H1 (cell line): ENCODE results near the gene PRCD. TPM values are rescaled to one million over a fixed set of nuclear protein-coding genes. Genes with fewer than 3 reads are reported as not detected.
A peak's percentile ranks its signal among the peaks of the same experiment; 100 is the strongest.

Source experiments
- CTCF ChIA-PET: fragments of 300-600 bp; sonication (Branson Sonifier 250); formaldehyde crosslinking; loops from one replicate; lab custom pipeline; 2021; ENCODE audit not compliant: partially characterized antibody; lab: Charles Lee
- POLR2A ChIA-PET: fragments of 300-600 bp; sonication (Branson Sonifier 250); formaldehyde crosslinking; loops from one replicate; lab custom pipeline; 2021; ENCODE audit warnings: inconsistent platforms; ENCODE audit not compliant: partially characterized antibody; lab: Charles Lee
- DNase-seq, 2 experiments: peaks; one replicate each; pipeline versions ENCODE4 v3.0.0 to v3.0.0-alpha.2; 2010 to 2022; ENCODE audit warnings: low spot score in 2 of 2, low read depth in 1 of 2, mixed read lengths in 1 of 2
- FAIRE-seq: peaks from 2 replicates; lab custom pipeline; 2011; peaks lifted over from hg19 to GRCh38; lab: Jason Lieb, UNC
- H2AFZ ChIP-seq: 2 replicates; pipeline ENCODE4 v1.8.1; 2012; ENCODE audit warnings: low read length, inconsistent platforms
- H2AK5ac ChIP-seq: 2 replicates; pipeline ENCODE4 v1.6.1; 2013; ENCODE audit warnings: low read depth, low read length
- H2BK120ac ChIP-seq: replicated peaks from 2 replicates; pipeline ENCODE3; 2013; ENCODE audit warnings: low read depth, low read length, inconsistent platforms
- H2BK12ac ChIP-seq: 2 replicates; pipeline ENCODE4 v1.6.1; 2013; ENCODE audit warnings: low read depth, low read length
- H2BK15ac ChIP-seq: 2 replicates; pipeline ENCODE4 v1.6.1; 2013; ENCODE audit warnings: low read length
- H2BK20ac ChIP-seq: 2 replicates; pipeline ENCODE4 v1.6.1; 2013; ENCODE audit warnings: low read length
- H2BK5ac ChIP-seq: 2 replicates; pipeline ENCODE4 v1.6.1; 2013; ENCODE audit warnings: low read depth, low read length
- H3K14ac ChIP-seq: 2 replicates; pipeline ENCODE4 v1.6.1; 2013; ENCODE audit warnings: inconsistent platforms; ENCODE audit not compliant: insufficient read length
- H3K18ac ChIP-seq: 2 replicates; pipeline ENCODE4 v1.6.1; 2013; ENCODE audit warnings: low read length; ENCODE audit errors: extremely low read depth
- H3K23ac ChIP-seq: 2 replicates; pipeline ENCODE4 v1.6.1; 2013; ENCODE audit warnings: inconsistent platforms; ENCODE audit not compliant: insufficient read length
- H3K23me2 ChIP-seq: 2 replicates; pipeline ENCODE4 v1.6.1; 2013; ENCODE audit warnings: low read depth, low read length
- H3K27ac ChIP-seq: 2 replicates; pipeline ENCODE4 v1.6.1; 2011; ENCODE audit warnings: low read depth, low read length, inconsistent platforms
- H3K27me3 ChIP-seq, 4 experiments: replicated peaks in 1 of 4; 1 replicate in 1 of 4; 2 replicates in 3 of 4; pipeline versions ENCODE4 v1.6.1 to v1.8.1; 2011 to 2013; ENCODE audit warnings: low read length in 3 of 4, mild to moderate bottlenecking in 3 of 4, inconsistent platforms in 2 of 4, mixed read lengths in 2 of 4, moderate library complexity in 1 of 4; ENCODE audit not compliant: control insufficient read depth in 3 of 4, insufficient read depth in 3 of 4; ENCODE audit errors: extremely low read depth in 1 of 4
- H3K36me3 ChIP-seq, 4 experiments: 2 replicates each; pipeline versions ENCODE4 v1.6.1 to v1.8.1; 2011 to 2013; ENCODE audit warnings: mild to moderate bottlenecking in 4 of 4, low read length in 3 of 4, moderate library complexity in 2 of 4, control low read depth in 1 of 4, inconsistent platforms in 1 of 4; ENCODE audit not compliant: insufficient read depth in 4 of 4, control insufficient read depth in 2 of 4
- H3K4ac ChIP-seq: replicated peaks from 2 replicates; pipeline ENCODE3; 2013; ENCODE audit warnings: low read length, low read depth, mixed read lengths, inconsistent platforms; ENCODE audit not compliant: insufficient read length
- H3K4me1 ChIP-seq, 4 experiments: replicated peaks in 1 of 4; 1 replicate in 1 of 4; 2 replicates in 3 of 4; pipeline versions ENCODE4 v1.6.1 to v1.8.1; 2011 to 2013; ENCODE audit warnings: low read length in 3 of 4, inconsistent platforms in 2 of 4, mixed read lengths in 1 of 4; ENCODE audit not compliant: insufficient read depth in 4 of 4, control insufficient read depth in 3 of 4
- H3K4me2 ChIP-seq, 2 experiments: 2 replicates each; pipeline versions ENCODE4 v1.6.1 to v1.8.1; 2011 to 2013; ENCODE audit warnings: low read depth in 2 of 2, low read length in 2 of 2, control low read depth in 1 of 2, inconsistent platforms in 1 of 2, mild to moderate bottlenecking in 1 of 2; ENCODE audit not compliant: insufficient read depth in 1 of 2
- H3K4me3 ChIP-seq, 4 experiments: fragments of 200-600, 300-600 bp in 1 of 4; sonication (generic), shearing (Covaris generic), sonication (Bioruptor Twin) in 1 of 4; 2 replicates each; pipeline versions ENCODE4 v1.5.1 to v1.8.1; 2011 to 2016; ENCODE audit warnings: low read length in 4 of 4, low read depth in 3 of 4, control low read depth in 2 of 4, inconsistent platforms in 2 of 4, mild to moderate bottlenecking in 2 of 4, mixed read lengths in 1 of 4, moderate library complexity in 1 of 4; ENCODE audit not compliant: insufficient read depth in 2 of 4; ENCODE audit errors: extremely low read depth in 1 of 4
- H3K56ac ChIP-seq: replicated peaks from 2 replicates; pipeline ENCODE3; 2013; ENCODE audit warnings: low read depth, mild to moderate bottlenecking, mixed read lengths, low read length, inconsistent platforms; ENCODE audit not compliant: insufficient read length
- H3K79me1 ChIP-seq: 2 replicates; pipeline ENCODE4 v1.6.1; 2013; ENCODE audit warnings: low read depth, low read length, control low read depth
- H3K79me2 ChIP-seq, 2 experiments: 2 replicates each; pipeline versions ENCODE4 v1.6.1 to v1.8.1; 2012 to 2013; ENCODE audit warnings: low read length in 2 of 2, mild to moderate bottlenecking in 2 of 2, inconsistent platforms in 1 of 2; ENCODE audit not compliant: insufficient read depth in 2 of 2, control insufficient read depth in 1 of 2
- H3K9ac ChIP-seq, 4 experiments: replicated peaks in 1 of 4; 1 replicate in 1 of 4; 2 replicates in 3 of 4; pipeline versions ENCODE4 v1.6.1 to v1.8.1; 2011 to 2013; ENCODE audit warnings: low read depth in 3 of 4, low read length in 3 of 4, control low read depth in 2 of 4, mild to moderate bottlenecking in 2 of 4, moderate library complexity in 2 of 4, inconsistent platforms in 1 of 4; ENCODE audit errors: extremely low read depth in 1 of 4
- H3K9me3 ChIP-seq, 2 experiments: 2 replicates each; pipeline versions ENCODE4 v1.6.1 to v1.8.1; 2012 to 2013; ENCODE audit warnings: mild to moderate bottlenecking in 2 of 2, moderate library complexity in 2 of 2, control low read depth in 1 of 2, inconsistent platforms in 1 of 2, low read depth in 1 of 2, low read length in 1 of 2, mixed read lengths in 1 of 2; ENCODE audit not compliant: insufficient read depth in 2 of 2
- H4K20me1 ChIP-seq, 2 experiments: replicated peaks in 1 of 2; 2 replicates each; pipeline versions ENCODE3 to v1.8.1; 2011 to 2013; ENCODE audit warnings: inconsistent platforms in 2 of 2, low read length in 2 of 2, mild to moderate bottlenecking in 1 of 2; ENCODE audit not compliant: insufficient read depth in 2 of 2, control insufficient read depth in 1 of 2
- H4K5ac ChIP-seq: 2 replicates; pipeline ENCODE4 v1.6.1; 2013; ENCODE audit warnings: low read length, low read depth, mixed read lengths, inconsistent platforms; ENCODE audit not compliant: insufficient read length
- H4K8ac ChIP-seq: 2 replicates; pipeline ENCODE4 v1.8.0; 2013; ENCODE audit warnings: mild to moderate bottlenecking, moderate library complexity, low read length, inconsistent platforms; ENCODE audit not compliant: insufficient read depth; ENCODE audit errors: extremely low read depth
- H4K91ac ChIP-seq: replicated peaks from 2 replicates; pipeline ENCODE3; 2013; ENCODE audit warnings: low read length, mixed read lengths, inconsistent platforms; ENCODE audit not compliant: insufficient read length
- BRCA1 ChIP-seq: IDR thresholded peaks from 2 replicates; pipeline ENCODE4 v1.6.1; 2012; ENCODE audit warnings: low read depth, low read length, improper control_type of control experiment
- CHD1 ChIP-seq: IDR thresholded peaks from 2 replicates; pipeline ENCODE4 v1.6.1; 2012; ENCODE audit warnings: low read depth, low read length, improper control_type of control experiment
- GABPA ChIP-seq: IDR thresholded peaks from 2 replicates; pipeline ENCODE4 v1.6.1; 2011; ENCODE audit warnings: mild to moderate bottlenecking, low read length, moderate library complexity, borderline replicate concordance; ENCODE audit not compliant: insufficient read depth
- MAFK ChIP-seq: IDR thresholded peaks from 2 replicates; pipeline ENCODE4 v1.6.1; 2012; ENCODE audit warnings: low read depth, mild to moderate bottlenecking, improper control_type of control experiment, low read length
- POLR2AphosphoS5 ChIP-seq: IDR thresholded peaks from 2 replicates; pipeline ENCODE4 v1.6.1; 2011; ENCODE audit warnings: low read depth, low read length
- POU5F1 ChIP-seq: IDR thresholded peaks from 2 replicates; pipeline ENCODE4 v1.6.1; 2011; ENCODE audit warnings: low read depth, mild to moderate bottlenecking, low read length, moderate library complexity
- RNF2 ChIP-seq: fragments of 200-900, 300-1000 bp; sonication (generic); IDR thresholded peaks from 2 replicates; pipeline ENCODE4 v1.7.1; 2016; ENCODE audit warnings: borderline replicate concordance, low read depth, mild to moderate bottlenecking, antibody characterized with exemption, low read length; ENCODE audit not compliant: poor library complexity, severe bottlenecking; ENCODE audit errors: missing control alignments
- SP4 ChIP-seq: IDR thresholded peaks from 2 replicates; pipeline ENCODE4 v1.6.1; 2012; ENCODE audit warnings: low read length, inconsistent platforms
- TAF7 ChIP-seq: optimal IDR thresholded peaks from 2 replicates; pipeline ENCODE3; 2011; ENCODE audit warnings: low read depth, mild to moderate bottlenecking, inconsistent platforms, low read length, moderate library complexity, borderline replicate concordance
- TCF12 ChIP-seq: IDR thresholded peaks from 2 replicates; pipeline ENCODE4 v1.6.1; 2011; ENCODE audit warnings: low read depth, mild to moderate bottlenecking, low read length
- TEAD4 ChIP-seq: IDR thresholded peaks from 2 replicates; pipeline ENCODE4 v1.6.1; 2012; ENCODE audit warnings: low read depth, low read length, inconsistent platforms, mixed read lengths
- WGBS, 2 experiments: shearing (Covaris generic) in 1 of 2; methylation state at CpG; one replicate each; pipeline versions ENCODE4 v1.1.6 to v1.1.7; 2013 to 2015; ENCODE audit warnings: low lambda C conversion rate in 2 of 2, mixed read lengths in 2 of 2, inconsistent platforms in 1 of 2, low coverage in 1 of 2, missing lambda C conversion rate in 1 of 2; ENCODE audit not compliant: insufficient replicate concordance in 2 of 2, insufficient coverage in 1 of 2, insufficient read length in 1 of 2; ENCODE audit errors: extremely low coverage in 1 of 2, missing lambda C conversion rate in 1 of 2; 5-methylcytosine and 5-hydroxymethylcytosine counted together
- polyA plus RNA-seq, 7 experiments: library from polyadenylated mRNA; depleted of rRNA in 3 of 7; stranded (reverse) in 5 of 7; unstranded in 2 of 7; fragments of >200 nt in 5 of 7; fragments of 200-250 nt in 2 of 7; gene quantifications; 1 replicate in 5 of 7; 2 replicates in 1 of 7; 4 replicates in 1 of 7; pipeline versions ENCODE4 v1.2.1 to v1.2.3, GENCODE V29; 2011 to 2013; ENCODE audit warnings: missing spikeins in 2 of 7, mixed read lengths in 2 of 7
- total RNA-seq: library from RNA; stranded (reverse); fragmentation: NEBNext Ultra II Directional; extraction: Animal tissue kit (Norgen Biotek cat#: 25700); gene quantifications from 2 replicates; pipeline ENCODE4 v1.2.1, GENCODE V29; 2021
- TF ChIP-seq, protein P1 (sequence below): IDR thresholded peaks from 2 replicates; pipeline ENCODE4 v1.6.1; 2012; ENCODE audit warnings: inconsistent platforms
- TF ChIP-seq, protein P2 (sequence below): IDR thresholded peaks from 2 replicates; pipeline ENCODE4 v1.6.1; 2011; ENCODE audit warnings: low read depth, mild to moderate bottlenecking, low read length; ENCODE audit not compliant: insufficient read depth

PRCD gene
- total and polyA plus RNA-seq, 2 of the 8 experiments (the other 6 are each of a cell fraction or from before 2014, with no cell fraction given), result 0.77 to 2.1 TPM

DNA sequence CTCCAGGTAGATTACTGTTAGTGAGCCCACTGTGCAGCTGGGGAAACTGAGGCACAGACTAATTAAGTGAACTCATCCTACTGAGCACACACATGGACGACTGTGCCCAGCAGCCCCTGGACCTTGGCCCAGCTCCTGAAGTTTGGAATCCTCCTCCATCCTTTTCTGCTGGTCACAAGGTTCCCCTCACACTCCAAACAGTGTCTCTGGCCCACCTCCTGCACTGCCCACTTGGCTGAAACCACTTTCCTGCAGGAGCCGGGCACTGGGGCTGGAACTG lies 42.2 kb upstream of the PRCD start:
- Histone ChIP-seq H3K23me2 (peaks cover 7% of the 10 kb centered on the region; the same call in 1 of the 2 replicates), H3K79me2 (peaks cover 0 to 6% of the 10 kb centered on the region in 2 experiments; a peak in 2 of 4 replicates), H3K18ac (no peak overlapping the region), H3K56ac (no peak overlapping the region), H2AK5ac (0 out of 2 replicates have a peak overlapping the region, but pooled peaks have one; percentile 48), H3K4ac (no peak overlapping the region), H3K4me3 (no peak overlapping the region), H2BK12ac (0 out of 2 replicates have a peak overlapping the region, but pooled peaks have one; percentile 27), H2BK15ac (peak overlapping the region; percentile 46; the same call in 1 of the 2 replicates), H4K20me1 (peaks cover 4 to 25% of the 10 kb centered on the region in 2 experiments), H2BK20ac (peak overlapping the region; percentile 61), H2AFZ (no peak overlapping the region), H3K36me3 (no peaks in the 10 kb centered on the region), H4K91ac (no peak overlapping the region), H3K79me1 (peaks cover 12% of the 10 kb centered on the region), H3K27ac (no peak overlapping the region), H3K9me3 (no peaks in the 10 kb centered on the region), H2BK120ac (no peak overlapping the region), H2BK5ac (no peak overlapping the region), H3K27me3 (no peaks in the 10 kb centered on the region), H3K4me1 (peaks cover 16 to 49% (median 41%) of the 10 kb centered on the region in 4 experiments), H3K14ac (no peak overlapping the region), H3K9ac (no peak overlapping the region), H4K8ac (peak overlapping the region; percentile 65; the same call in 1 of the 2 replicates), H3K23ac (no peak overlapping the region), H3K4me2 (0 out of 4 replicates have a peak overlapping the region, but pooled peaks of 1 of the 2 experiments have one; percentile 7), H4K5ac (no peak overlapping the region)
- WGBS, 2 experiments, result 90% methylated on average over 2 of the region's 2 CpGs; no CpG with 5 or more reads in 1 of the 2 experiments
- ChIA-PET POLR2A (interaction anchor here (1.2 kb wide), 1 partner anchor 10 kb away, joined by 3 read pairs; no protein-coding TSS in a partner anchor), CTCF (interaction anchor here (0.5 to 20.2 kb wide), 11 partner anchors 10 to 198 kb away, joined by 3 to 446 read pairs (median 3); partner anchors contain the start of gene AANAT)
- FAIRE-seq, result no peak
- no peak for DNase-seq
- TF ChIP-seq RNF2 (no peak), TEAD4 (no peak), MAFK (no peak), TCF12 (no peak), GABPA (no peak), POLR2AphosphoS5 (no peak), TAF7 (no peak), CHD1 (no peak), POU5F1 (no peak), BRCA1 (no peak), SP4 (no peak)
- TF ChIP-seq, protein P1, sequence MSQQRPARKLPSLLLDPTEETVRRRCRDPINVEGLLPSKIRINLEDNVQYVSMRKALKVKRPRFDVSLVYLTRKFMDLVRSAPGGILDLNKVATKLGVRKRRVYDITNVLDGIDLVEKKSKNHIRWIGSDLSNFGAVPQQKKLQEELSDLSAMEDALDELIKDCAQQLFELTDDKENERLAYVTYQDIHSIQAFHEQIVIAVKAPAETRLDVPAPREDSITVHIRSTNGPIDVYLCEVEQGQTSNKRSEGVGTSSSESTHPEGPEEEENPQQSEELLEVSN, result no peak
- TF ChIP-seq, protein P2, sequence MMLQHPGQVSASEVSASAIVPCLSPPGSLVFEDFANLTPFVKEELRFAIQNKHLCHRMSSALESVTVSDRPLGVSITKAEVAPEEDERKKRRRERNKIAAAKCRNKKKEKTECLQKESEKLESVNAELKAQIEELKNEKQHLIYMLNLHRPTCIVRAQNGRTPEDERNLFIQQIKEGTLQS, result no peak
